Neural cell (in vitro differentiated cells): ENCODE results near the gene CACNA2D2. TPM values are rescaled to one million over a fixed set of nuclear protein-coding genes. Genes with fewer than 3 reads are reported as not detected.

ENCODE experiments used
- H2AFZ ChIP-seq: fragments of 200-600, 300-800 bp; sonication (generic), shearing (Covaris generic); 2 replicates; pipeline ENCODE4 v1.6.0; 2014; ENCODE audit warnings: low read depth, mild to moderate bottlenecking, antibody characterized with exemption, low read length, moderate library complexity
- H3F3A ChIP-seq: fragments of 200-600 bp; shearing (Covaris generic); 2 replicates; pipeline ENCODE4 v1.6.1; 2016; ENCODE audit warnings: mild to moderate bottlenecking, moderate library complexity, mixed read lengths, antibody characterized with exemption, low read length; ENCODE audit not compliant: insufficient read depth, poor library complexity, severe bottlenecking
- H3K27ac ChIP-seq: fragments of 200-600, 300-800 bp; sonication (generic), shearing (Covaris generic); 2 replicates; pipeline ENCODE4 v1.5.1; 2014; ENCODE audit warnings: mild to moderate bottlenecking, low read length, moderate library complexity
- H3K27me3 ChIP-seq: fragments of 300-800, 200-600 bp; sonication (generic), shearing (Covaris generic); 2 replicates; pipeline ENCODE4 v1.6.0; 2014; ENCODE audit warnings: mild to moderate bottlenecking, low read depth, low read length, moderate library complexity; ENCODE audit not compliant: insufficient read depth
- H3K36me3 ChIP-seq: fragments of 300-800, 200-600 bp; sonication (generic), shearing (Covaris generic); 2 replicates; pipeline ENCODE4 v1.5.1; 2014; ENCODE audit warnings: mild to moderate bottlenecking, antibody characterized with exemption, low read length, moderate library complexity; ENCODE audit not compliant: insufficient read depth
- H3K4me2 ChIP-seq: fragments of 300-800, 200-600 bp; sonication (generic), shearing (Covaris generic); 2 replicates; pipeline ENCODE4 v1.6.0; 2014; ENCODE audit warnings: mild to moderate bottlenecking, low read length
- H3K4me3 ChIP-seq: fragments of 300-800, 200-600 bp; sonication (generic), shearing (Covaris generic); 2 replicates; pipeline ENCODE4 v1.5.1; 2014; ENCODE audit warnings: mild to moderate bottlenecking, low read length, moderate library complexity
- H3K79me2 ChIP-seq: fragments of 200-600 bp; shearing (Covaris generic); replicated peaks from 2 replicates; pipeline ENCODE4 v1.6.0; 2014; ENCODE audit warnings: mild to moderate bottlenecking, low read length, moderate library complexity; ENCODE audit not compliant: insufficient read depth
- H3K9ac ChIP-seq: fragments of 300-800, 200-600 bp; sonication (generic), shearing (Covaris generic); 2 replicates; pipeline ENCODE4 v1.6.1; 2016; ENCODE audit warnings: mild to moderate bottlenecking, low read length, mixed read lengths
- H3K9me2 ChIP-seq: fragments of 200-600 bp; shearing (Covaris generic); 2 replicates; pipeline ENCODE4 v1.6.1; 2016; ENCODE audit warnings: mild to moderate bottlenecking, low read length, mixed read lengths; ENCODE audit not compliant: insufficient read depth
- H3K9me3 ChIP-seq: fragments of 200-600, 300-800 bp; sonication (generic), shearing (Covaris generic); 2 replicates; pipeline ENCODE4 v1.6.1; 2016; ENCODE audit warnings: mild to moderate bottlenecking, mixed run types, low read length, moderate library complexity, mixed read lengths
- H4K20me1 ChIP-seq: fragments of 200-600 bp; shearing (Covaris generic); 2 replicates; pipeline ENCODE4 v1.6.1; 2016; ENCODE audit warnings: mild to moderate bottlenecking, mixed run types; ENCODE audit not compliant: insufficient read depth
- EP300 ChIP-seq: fragments of 450-650 bp; conservative IDR thresholded peaks from 2 replicates; pipeline ENCODE4 v1.6.1; 2014; ENCODE audit warnings: antibody characterized with exemption, mild to moderate bottlenecking, moderate library complexity; ENCODE audit not compliant: poor library complexity, severe bottlenecking
- EZH2 ChIP-seq: fragments of 200-600, 300-800 bp; shearing (Covaris generic), sonication (generic); IDR thresholded peaks from 2 replicates; pipeline ENCODE4 v1.6.1; 2014; ENCODE audit warnings: antibody characterized with exemption, low read length, borderline replicate concordance, mild to moderate bottlenecking; ENCODE audit not compliant: insufficient read depth, poor library complexity, severe bottlenecking
- MXI1 ChIP-seq: fragments of 450-650 bp; conservative IDR thresholded peaks from 2 replicates; pipeline ENCODE4 v1.6.1; 2014; ENCODE audit warnings: antibody characterized with exemption, mild to moderate bottlenecking; ENCODE audit not compliant: poor library complexity, severe bottlenecking
- POLR2AphosphoS5 ChIP-seq: IDR thresholded peaks from 2 replicates; pipeline ENCODE4 v1.6.1; 2012
- RAD21 ChIP-seq: fragments of 450-650 bp; conservative IDR thresholded peaks from 2 replicates; pipeline ENCODE4 v1.6.1; 2014; ENCODE audit warnings: antibody characterized with exemption, mild to moderate bottlenecking, moderate library complexity
- REST ChIP-seq: IDR thresholded peaks from 2 replicates; pipeline ENCODE4 v1.6.1; 2012; ENCODE audit warnings: borderline replicate concordance
- SMC3 ChIP-seq: fragments of 450-650 bp; conservative IDR thresholded peaks from 2 replicates; pipeline ENCODE4 v1.6.1; 2014; ENCODE audit warnings: antibody characterized with exemption, mild to moderate bottlenecking, moderate library complexity; ENCODE audit not compliant: poor library complexity
- TAF1 ChIP-seq: IDR thresholded peaks from 2 replicates; pipeline ENCODE4 v1.6.1; 2012; ENCODE audit warnings: low read depth
- polyA plus RNA-seq: library from polyadenylated mRNA; depleted of rRNA; stranded (reverse); fragments of >200 nt; gene quantifications from 2 replicates; pipeline ENCODE4 v1.2.3, GENCODE V29; 2014
- TF ChIP-seq, protein P1 (sequence below): fragments of 450-650 bp; IDR thresholded peaks from 2 replicates; pipeline ENCODE4 v1.5.1; 2014; ENCODE audit warnings: antibody characterized with exemption, mild to moderate bottlenecking, moderate library complexity; ENCODE audit not compliant: poor library complexity, severe bottlenecking

Gene CACNA2D2
- polyA plus RNA-seq, 1 donor from 2014 or later: 7.8 TPM

DNA sequence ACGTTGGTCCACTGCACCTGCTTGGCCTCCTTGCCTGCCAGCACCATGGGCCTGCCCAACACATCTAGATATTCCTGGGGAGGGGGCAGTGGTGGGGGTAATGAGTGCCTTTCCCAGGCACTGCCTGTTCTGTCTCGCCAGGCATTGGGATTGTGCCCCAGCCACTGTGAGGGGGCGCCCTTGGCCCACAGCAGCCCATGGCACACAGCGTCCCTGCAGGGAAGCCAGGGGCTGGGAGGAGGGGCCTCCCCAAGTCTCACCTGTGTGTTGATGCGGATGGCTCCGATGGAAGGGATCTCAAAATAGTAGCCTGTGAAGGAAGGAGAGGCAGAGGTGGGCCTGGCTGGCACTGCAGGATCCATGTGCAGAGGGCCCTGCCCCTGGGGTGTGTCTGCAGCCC, 125.4 kb downstream of the CACNA2D2 start:
- Histone ChIP-seq H4K20me1 (no peaks in the 10 kb centered on the region), H2AFZ (no peak overlapping the region), H3K36me3 (no peaks in the 10 kb centered on the region), H3K27me3 (no peaks in the 10 kb centered on the region), H3K27ac (no peak overlapping the region), H3K9me3 (no peaks in the 10 kb centered on the region), H3F3A (no peaks in the 10 kb centered on the region), H3K4me3 (no peak overlapping the region), H3K9me2 (no peaks in the 10 kb centered on the region), H3K79me2 (no peaks in the 10 kb centered on the region), H3K9ac (no peak overlapping the region), H3K4me2 (no peak overlapping the region)
- no peak for TF ChIP-seq POLR2AphosphoS5
- TF ChIP-seq EP300: no peak
- no peak for TF ChIP-seq REST
- no peak for TF ChIP-seq TAF1

DNA sequence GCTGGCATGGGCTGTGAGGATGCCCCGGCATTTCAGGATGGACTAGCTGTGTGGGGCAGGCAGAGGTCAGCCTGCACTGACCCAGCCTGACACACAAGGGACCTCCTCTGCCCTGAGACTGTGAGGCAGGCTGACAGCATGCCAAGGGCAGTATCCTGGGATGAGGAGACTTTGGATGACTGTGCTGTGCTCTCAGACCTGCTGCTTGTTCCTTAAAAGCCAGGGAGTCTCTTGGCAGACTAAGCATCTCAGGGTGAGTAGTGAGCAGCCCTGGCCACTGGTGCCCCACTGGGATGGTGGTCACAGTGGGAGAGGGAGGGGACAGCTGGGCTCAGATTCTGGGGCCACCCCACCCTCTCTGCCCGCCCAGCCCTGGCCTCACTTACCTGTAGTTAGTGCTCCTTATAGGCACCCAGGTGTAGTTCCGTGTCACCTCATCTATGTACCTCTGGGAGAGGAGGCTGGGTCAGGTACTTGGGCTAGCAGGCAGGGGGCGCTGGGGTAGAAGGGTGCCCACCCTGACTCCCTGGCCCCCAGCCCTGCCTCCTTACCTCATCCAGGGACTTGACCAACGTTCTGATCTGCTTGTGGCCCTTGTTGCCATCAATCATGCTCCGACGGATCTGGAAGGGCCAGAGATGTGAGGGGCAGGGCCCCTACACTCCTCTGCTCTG, 128.0 kb downstream of the CACNA2D2 start:
- H3F3A ChIP-seq: no peaks in the 10 kb centered on the region
- no peak for TF ChIP-seq RAD21
- no peak for TF ChIP-seq REST
- TF ChIP-seq TAF1: no peak
- no peak for TF ChIP-seq MXI1
- TF ChIP-seq POLR2AphosphoS5: no peak
- TF ChIP-seq SMC3: no peak
- no peak for TF ChIP-seq EP300
- TF ChIP-seq, protein P1, sequence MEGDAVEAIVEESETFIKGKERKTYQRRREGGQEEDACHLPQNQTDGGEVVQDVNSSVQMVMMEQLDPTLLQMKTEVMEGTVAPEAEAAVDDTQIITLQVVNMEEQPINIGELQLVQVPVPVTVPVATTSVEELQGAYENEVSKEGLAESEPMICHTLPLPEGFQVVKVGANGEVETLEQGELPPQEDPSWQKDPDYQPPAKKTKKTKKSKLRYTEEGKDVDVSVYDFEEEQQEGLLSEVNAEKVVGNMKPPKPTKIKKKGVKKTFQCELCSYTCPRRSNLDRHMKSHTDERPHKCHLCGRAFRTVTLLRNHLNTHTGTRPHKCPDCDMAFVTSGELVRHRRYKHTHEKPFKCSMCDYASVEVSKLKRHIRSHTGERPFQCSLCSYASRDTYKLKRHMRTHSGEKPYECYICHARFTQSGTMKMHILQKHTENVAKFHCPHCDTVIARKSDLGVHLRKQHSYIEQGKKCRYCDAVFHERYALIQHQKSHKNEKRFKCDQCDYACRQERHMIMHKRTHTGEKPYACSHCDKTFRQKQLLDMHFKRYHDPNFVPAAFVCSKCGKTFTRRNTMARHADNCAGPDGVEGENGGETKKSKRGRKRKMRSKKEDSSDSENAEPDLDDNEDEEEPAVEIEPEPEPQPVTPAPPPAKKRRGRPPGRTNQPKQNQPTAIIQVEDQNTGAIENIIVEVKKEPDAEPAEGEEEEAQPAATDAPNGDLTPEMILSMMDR: no peak
- TF ChIP-seq EZH2: no peak
- no peak overlapping the region for H3K9ac ChIP-seq
- H3K4me2 ChIP-seq: no peak overlapping the region
- no peak overlapping the region for H3K4me3 ChIP-seq
- no peaks in the 10 kb centered on the region for H3K36me3 ChIP-seq
- no peaks in the 10 kb centered on the region for H3K9me3 ChIP-seq
- no peak overlapping the region for H3K27ac ChIP-seq
- no peak overlapping the region for H2AFZ ChIP-seq
- no peaks in the 10 kb centered on the region for H3K9me2 ChIP-seq
- no peaks in the 10 kb centered on the region for H3K27me3 ChIP-seq
- H4K20me1 ChIP-seq: no peaks in the 10 kb centered on the region
- H3K79me2 ChIP-seq: no peaks in the 10 kb centered on the region
